CD4-positive, alpha-beta T cell treated with Interleukin-6 at 100 ng/mL for 8 hours (primary cell): ENCODE results near the gene RNF217.

ENCODE experiments used
- DNase-seq: peaks from one replicate; pipeline ENCODE4 v3.0.0-alpha.2; 2020; ENCODE audit warnings: mixed read lengths, low spot score

RNF217 gene

GRCh38 chr6:124987999-124988591 lies 25.9 kb downstream of the RNF217 start:
- DNase-seq: no peak

- DNase-seq: no peak
Measured at GRCh38 chr6:124989136-124989983, 27.1 kb downstream of the RNF217 start.

- DNase-seq: no peak
Measured at GRCh38 chr6:124990988-124991387, 28.8 kb downstream of the RNF217 start.

- no peak for DNase-seq
Measured at GRCh38 chr6:124991764-124992295, 29.6 kb downstream of the RNF217 start.

GRCh38 chr6:124993327-124993726 lies 31.1 kb downstream of the RNF217 start:
- no peak for DNase-seq

GRCh38 chr6:124994648-124995047 lies 32.4 kb downstream of the RNF217 start:
- no peak for DNase-seq

GRCh38 chr6:124995131-124995530 lies 32.9 kb downstream of the RNF217 start:
- no peak for DNase-seq

- no peak for DNase-seq
Measured at GRCh38 chr6:124995645-124996325, 33.5 kb downstream of the RNF217 start.

GRCh38 chr6:124996411-124996810 lies 34.2 kb downstream of the RNF217 start:
- DNase-seq: no peak

GRCh38 chr6:124997196-124997875 lies 35.1 kb downstream of the RNF217 start:
- DNase-seq: no peak

GRCh38 chr6:124999105-124999764 lies 37.0 kb downstream of the RNF217 start:
- no peak for DNase-seq

GRCh38 chr6:125001684-125002405 lies 39.6 kb downstream of the RNF217 start:
- DNase-seq: no peak

- no peak for DNase-seq
Measured at GRCh38 chr6:125002406-125002741, 40.1 kb downstream of the RNF217 start.

GRCh38 chr6:125003070-125003469 lies 40.8 kb downstream of the RNF217 start:
- no peak for DNase-seq

- no peak for DNase-seq
Measured at GRCh38 chr6:125004198-125004597, 42.0 kb downstream of the RNF217 start.

- no peak for DNase-seq
Measured at GRCh38 chr6:125004797-125005595, 42.8 kb downstream of the RNF217 start.

- DNase-seq: no peak
Measured at GRCh38 chr6:125008261-125008703, 46.0 kb downstream of the RNF217 start.

GRCh38 chr6:125008957-125009356 lies 46.7 kb downstream of the RNF217 start:
- DNase-seq: no peak

- DNase-seq: no peak
Measured at GRCh38 chr6:125009578-125009977, 47.3 kb downstream of the RNF217 start.
